Muscle layer of duodenum (tissue), 2 donors: ENCODE measurements around the gene COL8A1.
A peak's percentile ranks its signal among the peaks of the same experiment; 100 is the strongest.

Experiments
- H3K27ac ChIP-seq: one replicate; pipeline ENCODE4 v1.7.0; 2013; ENCODE audit warnings: mild to moderate bottlenecking, low read length
- H3K27me3 ChIP-seq: one replicate; pipeline ENCODE4 v1.7.0; 2013; ENCODE audit warnings: low read depth, mild to moderate bottlenecking, control low read depth, low read length
- H3K36me3 ChIP-seq, 2 donors: one replicate each; pipeline ENCODE4 v1.7.0; 2013; ENCODE audit warnings: low read length in 2 of 2, control low read depth in 1 of 2, mild to moderate bottlenecking in 1 of 2; ENCODE audit not compliant: insufficient read depth in 2 of 2, control insufficient read depth in 1 of 2
- H3K4me1 ChIP-seq, 2 donors: one replicate each; pipeline ENCODE4 v1.7.0; 2013; ENCODE audit warnings: low read length in 2 of 2, mild to moderate bottlenecking in 2 of 2, control low read depth in 1 of 2, moderate library complexity in 1 of 2; ENCODE audit not compliant: insufficient read depth in 2 of 2, control insufficient read depth in 1 of 2
- H3K4me3 ChIP-seq, 2 donors: one replicate each; pipeline ENCODE4 v1.7.0; 2013; ENCODE audit warnings: low read length in 2 of 2, low read depth in 1 of 2, mild to moderate bottlenecking in 1 of 2
- H3K9me3 ChIP-seq, 2 donors: one replicate each; pipeline ENCODE4 v1.7.0; 2013; ENCODE audit warnings: low read length in 2 of 2, control low read depth in 1 of 2, mild to moderate bottlenecking in 1 of 2; ENCODE audit not compliant: control insufficient read depth in 1 of 2
- donor health status: healthy.

COL8A1 gene

GRCh38 chr3:99808163-99808794, 169.9 kb downstream of the COL8A1 start:
- peaks cover 0 to 6% of the 10 kb centered on the region in 2 donors for H3K36me3 ChIP-seq
- no peak overlapping the region for H3K4me3 ChIP-seq
- no peak overlapping the region for H3K27ac ChIP-seq
- H3K27me3 ChIP-seq = no peaks in the 10 kb centered on the region
- H3K9me3 ChIP-seq = peaks cover 0 to 10% of the 10 kb centered on the region in 2 donors
- no peaks in the 10 kb centered on the region for H3K4me1 ChIP-seq

GRCh38 chr3:99809565-99809964, 171.2 kb downstream of the COL8A1 start:
- Histone ChIP-seq H3K27ac (no peak overlapping the region), H3K4me3 (no peak overlapping the region)

GRCh38 chr3:99810403-99810802, 172.0 kb downstream of the COL8A1 start:
- Histone ChIP-seq H3K9me3 (no peaks in the 10 kb centered on the region), H3K27me3 (no peaks in the 10 kb centered on the region), H3K36me3 (no peaks in the 10 kb centered on the region), H3K4me3 (no peak overlapping the region), H3K27ac (no peak overlapping the region), H3K4me1 (no peaks in the 10 kb centered on the region)

More at GRCh38 chr3:99809565-99809964, 171.2 kb downstream of the COL8A1 start:
- H3K36me3 ChIP-seq = peaks cover 0 to 6% of the 10 kb centered on the region in 2 donors
- peaks cover 0 to 7% of the 10 kb centered on the region in 2 donors for H3K9me3 ChIP-seq
- H3K4me1 ChIP-seq = no peaks in the 10 kb centered on the region
- no peaks in the 10 kb centered on the region for H3K27me3 ChIP-seq

- peak overlapping the region; percentile 82 to 92 for H3K4me3 ChIP-seq
- H3K9me3 ChIP-seq = no peaks in the 10 kb centered on the region
- no peaks in the 10 kb centered on the region for H3K27me3 ChIP-seq
Observed at GRCh38 chr3:99817047-99817436, 178.6 kb downstream of the COL8A1 start.

GRCh38 chr3:99817437-99818240, 179.2 kb downstream of the COL8A1 start, which contains the start of gene CMSS1:
Gene CMSS1, plus strand, starts transcription at chr3:99817862.
- Histone ChIP-seq H3K4me3 (peak within 1 kb of the TSS; percentile 82 to 92), H3K4me1 (peaks cover 10 to 17% of the 10 kb centered on the region in 2 donors), H3K27me3 (no peaks in the 10 kb centered on the region), H3K9me3 (no peaks in the 10 kb centered on the region), H3K36me3 (peaks cover 0 to 6% of the 10 kb centered on the region in 2 donors), H3K27ac (peak within 1 kb of the TSS; percentile 91)

More at GRCh38 chr3:99817047-99817436, 178.6 kb downstream of the COL8A1 start:
- H3K4me1 ChIP-seq = peaks cover 10 to 17% of the 10 kb centered on the region in 2 donors
- peak overlapping the region; percentile 91 for H3K27ac ChIP-seq
- peaks cover 0 to 6% of the 10 kb centered on the region in 2 donors for H3K36me3 ChIP-seq

GRCh38 chr3:99818818-99819217, 180.4 kb downstream of the COL8A1 start:
- peak overlapping the region; percentile 82 to 92 for H3K4me3 ChIP-seq
- no peaks in the 10 kb centered on the region for H3K9me3 ChIP-seq
- peaks cover 10 to 17% of the 10 kb centered on the region in 2 donors for H3K4me1 ChIP-seq
- no peak overlapping the region for H3K27ac ChIP-seq
- H3K36me3 ChIP-seq = peaks cover 0 to 6% of the 10 kb centered on the region in 2 donors
- H3K27me3 ChIP-seq = no peaks in the 10 kb centered on the region

GRCh38 chr3:99823723-99824711, 185.6 kb downstream of the COL8A1 start:
- no peaks in the 10 kb centered on the region for H3K36me3 ChIP-seq
- H3K9me3 ChIP-seq = no peaks in the 10 kb centered on the region
- peaks cover 0 to 3% of the 10 kb centered on the region in 2 donors for H3K4me1 ChIP-seq
- H3K27me3 ChIP-seq = no peaks in the 10 kb centered on the region
- H3K4me3 ChIP-seq = no peak overlapping the region
- no peak overlapping the region for H3K27ac ChIP-seq

- Histone ChIP-seq H3K9me3 (no peaks in the 10 kb centered on the region), H3K36me3 (no peaks in the 10 kb centered on the region), H3K27ac (no peak overlapping the region), H3K4me1 (no peaks in the 10 kb centered on the region), H3K27me3 (no peaks in the 10 kb centered on the region), H3K4me3 (no peak overlapping the region)
Observed at GRCh38 chr3:99825004-99825640, 186.7 kb downstream of the COL8A1 start.

GRCh38 chr3:99829844-99830243, 191.4 kb downstream of the COL8A1 start:
- no peak overlapping the region for H3K27ac ChIP-seq
- no peaks in the 10 kb centered on the region for H3K27me3 ChIP-seq
- H3K4me3 ChIP-seq = no peak overlapping the region
- peaks cover 0 to 4% of the 10 kb centered on the region in 2 donors for H3K4me1 ChIP-seq
- H3K9me3 ChIP-seq = no peaks in the 10 kb centered on the region
- no peaks in the 10 kb centered on the region for H3K36me3 ChIP-seq

- Histone ChIP-seq H3K27ac (no peak overlapping the region), H3K4me3 (no peak overlapping the region), H3K9me3 (no peaks in the 10 kb centered on the region)
Observed at GRCh38 chr3:99833617-99834205, 195.3 kb downstream of the COL8A1 start.

More at GRCh38 chr3:99833617-99834205, 195.3 kb downstream of the COL8A1 start:
- Histone ChIP-seq H3K4me1 (peaks cover 0 to 9% of the 10 kb centered on the region in 2 donors), H3K27me3 (no peaks in the 10 kb centered on the region), H3K36me3 (no peaks in the 10 kb centered on the region)
